ENCODE measurements around the gene PMEPA1.

DNA sequence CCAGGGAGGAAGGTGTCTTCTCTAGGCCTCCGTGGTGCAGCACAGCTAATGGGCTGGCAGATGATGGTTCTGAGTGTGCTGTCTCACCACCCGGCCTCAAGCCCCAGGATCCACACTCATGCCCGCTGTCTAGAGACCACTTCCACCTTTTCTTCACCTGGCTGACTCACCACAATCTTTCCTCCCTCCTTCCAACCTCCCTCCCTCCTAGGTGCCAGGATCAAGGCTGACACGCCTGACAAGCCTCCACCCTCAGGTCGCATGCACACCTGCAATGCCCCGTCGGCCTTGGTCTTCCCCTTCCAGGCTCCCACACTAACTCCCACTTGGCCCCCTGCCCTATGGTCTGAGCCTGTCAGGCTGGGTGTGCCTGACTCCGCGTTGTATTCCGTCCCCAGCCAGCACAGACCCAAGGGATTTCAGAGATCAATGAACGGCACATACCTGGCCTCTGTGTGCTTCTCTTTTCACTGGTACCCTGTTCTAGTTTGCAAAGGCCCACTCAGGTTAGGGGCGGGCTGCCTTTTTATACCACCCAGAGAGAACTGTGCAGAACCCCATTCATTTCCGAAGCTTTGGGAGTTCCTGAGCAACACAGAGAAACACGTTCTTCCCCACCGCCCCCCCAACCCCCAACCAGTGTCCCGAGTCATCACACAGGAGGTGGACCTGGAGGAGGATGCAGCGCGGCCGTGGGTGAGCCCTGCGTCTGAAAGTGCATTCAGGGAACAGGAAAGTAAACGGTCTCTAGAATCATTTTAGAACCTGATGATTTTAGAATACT lies 39.3 kb downstream of the PMEPA1 start:
- TF ChIP-seq, protein P1, sequence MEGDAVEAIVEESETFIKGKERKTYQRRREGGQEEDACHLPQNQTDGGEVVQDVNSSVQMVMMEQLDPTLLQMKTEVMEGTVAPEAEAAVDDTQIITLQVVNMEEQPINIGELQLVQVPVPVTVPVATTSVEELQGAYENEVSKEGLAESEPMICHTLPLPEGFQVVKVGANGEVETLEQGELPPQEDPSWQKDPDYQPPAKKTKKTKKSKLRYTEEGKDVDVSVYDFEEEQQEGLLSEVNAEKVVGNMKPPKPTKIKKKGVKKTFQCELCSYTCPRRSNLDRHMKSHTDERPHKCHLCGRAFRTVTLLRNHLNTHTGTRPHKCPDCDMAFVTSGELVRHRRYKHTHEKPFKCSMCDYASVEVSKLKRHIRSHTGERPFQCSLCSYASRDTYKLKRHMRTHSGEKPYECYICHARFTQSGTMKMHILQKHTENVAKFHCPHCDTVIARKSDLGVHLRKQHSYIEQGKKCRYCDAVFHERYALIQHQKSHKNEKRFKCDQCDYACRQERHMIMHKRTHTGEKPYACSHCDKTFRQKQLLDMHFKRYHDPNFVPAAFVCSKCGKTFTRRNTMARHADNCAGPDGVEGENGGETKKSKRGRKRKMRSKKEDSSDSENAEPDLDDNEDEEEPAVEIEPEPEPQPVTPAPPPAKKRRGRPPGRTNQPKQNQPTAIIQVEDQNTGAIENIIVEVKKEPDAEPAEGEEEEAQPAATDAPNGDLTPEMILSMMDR (conservative IDR thresholded peaks at IDR 0.05), result no peak
- no peak for TF ChIP-seq ZFX (IDR thresholded peaks at IDR 0.05)
